Activated naive CD4-positive, alpha-beta T cell treated with anti-CD3 and anti-CD28 coated beads, Interleukin-2, amount 50 U/mL, for 24 hours (primary cell): ENCODE data around the gene AIF1.

Source experiments
- H3K27ac Mint-ChIP-seq: one replicate; pipeline ENCODE4 v1.8.0; 2021; ENCODE audit warnings: mild to moderate bottlenecking, mixed read lengths
- H3K27me3 Mint-ChIP-seq: one replicate; pipeline ENCODE4 v1.8.0; 2021; ENCODE audit warnings: mixed read lengths
- H3K36me3 Mint-ChIP-seq: one replicate; pipeline ENCODE4 v1.8.0; 2021; ENCODE audit warnings: mixed read lengths
- H3K4me1 Mint-ChIP-seq: one replicate; pipeline ENCODE4 v1.8.0; 2021; ENCODE audit warnings: mixed read lengths
- H3K4me3 Mint-ChIP-seq: one replicate; pipeline ENCODE4 v1.8.0; 2021; ENCODE audit warnings: mild to moderate bottlenecking, mixed read lengths
- H3K9me3 Mint-ChIP-seq: one replicate; pipeline ENCODE4 v1.8.0; 2021; ENCODE audit warnings: mixed read lengths

AIF1 gene

GRCh38 chr6:31642798-31643570, 27.9 kb downstream of the AIF1 start:
- H3K27ac Mint-ChIP-seq, result no peak overlapping the region
- H3K36me3 Mint-ChIP-seq, result peaks cover 7% of the 10 kb centered on the region
- H3K4me1 Mint-ChIP-seq, result peaks cover 5% of the 10 kb centered on the region
- H3K9me3 Mint-ChIP-seq, result no peaks in the 10 kb centered on the region
- H3K4me3 Mint-ChIP-seq, result no peak overlapping the region
- no peaks in the 10 kb centered on the region for H3K27me3 Mint-ChIP-seq

- Mint-ChIP-seq H3K36me3 (peaks cover 5% of the 10 kb centered on the region), H3K27ac (no peak overlapping the region), H3K27me3 (no peaks in the 10 kb centered on the region), H3K9me3 (no peaks in the 10 kb centered on the region), H3K4me3 (no peak overlapping the region), H3K4me1 (peaks cover 9% of the 10 kb centered on the region)
Observed at GRCh38 chr6:31643818-31644454, 28.9 kb downstream of the AIF1 start.

- Mint-ChIP-seq H3K27me3 (no peaks in the 10 kb centered on the region), H3K36me3 (peaks cover 9% of the 10 kb centered on the region), H3K4me3 (no peak overlapping the region), H3K27ac (no peak overlapping the region), H3K4me1 (peaks cover 20% of the 10 kb centered on the region), H3K9me3 (no peaks in the 10 kb centered on the region)
Observed at GRCh38 chr6:31645325-31645724, 30.3 kb downstream of the AIF1 start.

GRCh38 chr6:31651602-31652191, 36.7 kb downstream of the AIF1 start:
- Mint-ChIP-seq H3K27me3 (no peaks in the 10 kb centered on the region), H3K4me1 (peaks cover 43% of the 10 kb centered on the region), H3K4me3 (peak overlapping the region; percentile 93), H3K9me3 (no peaks in the 10 kb centered on the region), H3K27ac (peak overlapping the region; percentile 99), H3K36me3 (peaks cover 4% of the 10 kb centered on the region)

DNA sequence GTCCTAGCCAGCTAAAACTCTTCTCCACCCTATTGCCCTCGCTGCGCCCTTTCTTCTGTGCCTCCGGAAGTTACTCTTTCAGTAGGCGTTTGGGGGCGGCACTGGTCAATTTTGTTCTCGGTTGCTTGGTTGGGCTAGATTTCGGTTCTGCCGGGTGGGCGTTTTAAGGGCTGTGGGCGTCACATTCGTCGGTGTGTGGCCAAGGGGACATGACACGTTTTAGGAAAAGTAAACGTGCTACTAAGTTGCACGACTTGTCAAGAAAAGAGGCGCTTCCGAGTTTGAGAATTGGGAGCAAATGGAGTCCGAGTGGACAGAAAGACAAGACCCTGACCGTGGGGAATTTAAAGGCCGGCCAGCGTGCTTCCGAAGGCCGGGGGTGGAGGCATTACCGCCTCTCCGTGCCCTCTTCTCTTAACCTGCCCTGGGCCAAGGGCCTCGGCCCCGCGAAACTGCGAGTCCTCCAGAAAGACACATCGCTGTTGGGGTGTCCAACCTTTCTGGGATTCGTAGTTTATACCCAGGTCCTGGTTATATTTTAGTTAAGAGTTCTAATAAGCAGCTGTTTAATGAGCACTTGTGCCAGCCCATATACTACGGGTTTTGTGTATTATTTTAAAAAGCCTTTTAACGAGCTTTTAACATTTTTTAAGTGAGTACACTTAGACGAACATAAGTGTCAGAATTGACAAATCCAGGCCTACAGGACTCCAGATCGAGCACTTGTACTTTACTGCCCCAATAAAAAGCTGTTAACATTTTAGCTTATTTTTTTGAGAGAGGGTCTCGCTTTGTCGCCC, 38.1 kb downstream of the AIF1 start:
- Mint-ChIP-seq H3K27me3 (no peaks in the 10 kb centered on the region), H3K36me3 (peaks cover 4% of the 10 kb centered on the region), H3K27ac (peak overlapping the region; percentile 99), H3K9me3 (no peaks in the 10 kb centered on the region), H3K4me3 (peak overlapping the region; percentile 93), H3K4me1 (peaks cover 53% of the 10 kb centered on the region)

GRCh38 chr6:31654574-31655348, 39.7 kb downstream of the AIF1 start:
- Mint-ChIP-seq H3K36me3 (no peaks in the 10 kb centered on the region), H3K27me3 (no peaks in the 10 kb centered on the region), H3K27ac (no peak overlapping the region), H3K4me1 (peaks cover 59% of the 10 kb centered on the region), H3K9me3 (no peaks in the 10 kb centered on the region), H3K4me3 (peak overlapping the region; percentile 23)

DNA sequence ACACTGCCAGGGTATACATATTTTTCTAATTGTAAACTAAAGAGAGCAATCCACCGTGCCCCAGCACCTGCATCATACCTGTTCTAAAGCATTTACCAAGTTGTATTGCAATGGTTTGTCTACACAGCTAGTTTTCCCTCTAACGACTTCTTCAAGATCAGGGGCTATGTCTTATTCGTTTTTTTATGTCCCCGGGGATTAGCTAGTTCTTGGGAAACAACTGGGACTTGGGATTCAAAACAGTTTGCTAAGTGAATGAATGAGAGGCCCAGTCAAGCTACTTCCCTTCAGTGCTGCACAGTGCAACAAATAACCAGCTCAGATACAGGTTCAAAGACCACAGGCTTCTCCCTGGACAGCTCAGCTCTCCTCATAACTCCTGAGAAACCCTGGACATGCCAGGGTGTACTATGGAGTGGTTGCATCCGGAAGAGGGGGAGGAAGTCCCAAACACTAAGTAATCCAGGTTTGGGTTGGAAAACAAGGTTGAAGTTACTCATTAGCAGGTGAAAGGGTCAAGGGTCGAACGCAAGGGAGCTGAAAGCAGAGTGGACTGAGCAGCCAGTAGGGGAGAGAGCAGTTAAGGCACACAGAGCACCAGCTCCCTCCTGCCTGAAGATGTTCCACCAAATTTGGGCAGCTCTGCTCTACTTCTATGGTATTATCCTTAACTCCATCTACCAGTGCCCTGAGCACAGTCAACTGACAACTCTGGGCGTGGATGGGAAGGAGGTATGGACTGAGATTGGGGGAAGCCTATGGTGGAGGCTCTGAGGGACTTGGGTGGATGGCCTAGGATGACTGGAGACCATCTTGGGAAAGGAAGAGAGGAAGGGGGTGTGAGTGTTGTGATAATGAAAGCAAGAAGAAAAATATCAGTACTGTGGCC, 40.6 kb downstream of the AIF1 start, which contains the start of gene APOM:
Gene APOM (plus strand): TSS at position 546 of the 889 bp plus-strand sequence. CDS start 73 bp downstream, at position 619.
- Mint-ChIP-seq H3K27ac (peak within 1 kb of the TSS; percentile 37), H3K9me3 (no peaks in the 10 kb centered on the region), H3K4me3 (peak within 1 kb of the TSS; percentile 23), H3K27me3 (no peaks in the 10 kb centered on the region), H3K36me3 (no peaks in the 10 kb centered on the region), H3K4me1 (peaks cover 58% of the 10 kb centered on the region)

- H3K4me1 Mint-ChIP-seq, result peaks cover 56% of the 10 kb centered on the region
- peak overlapping the region; percentile 30 for H3K4me3 Mint-ChIP-seq
- peak overlapping the region; percentile 91 for H3K27ac Mint-ChIP-seq
- no peaks in the 10 kb centered on the region for H3K27me3 Mint-ChIP-seq
- no peaks in the 10 kb centered on the region for H3K36me3 Mint-ChIP-seq
- H3K9me3 Mint-ChIP-seq, result no peaks in the 10 kb centered on the region
Observed at GRCh38 chr6:31657406-31658157, 42.5 kb downstream of the AIF1 start.

DNA sequence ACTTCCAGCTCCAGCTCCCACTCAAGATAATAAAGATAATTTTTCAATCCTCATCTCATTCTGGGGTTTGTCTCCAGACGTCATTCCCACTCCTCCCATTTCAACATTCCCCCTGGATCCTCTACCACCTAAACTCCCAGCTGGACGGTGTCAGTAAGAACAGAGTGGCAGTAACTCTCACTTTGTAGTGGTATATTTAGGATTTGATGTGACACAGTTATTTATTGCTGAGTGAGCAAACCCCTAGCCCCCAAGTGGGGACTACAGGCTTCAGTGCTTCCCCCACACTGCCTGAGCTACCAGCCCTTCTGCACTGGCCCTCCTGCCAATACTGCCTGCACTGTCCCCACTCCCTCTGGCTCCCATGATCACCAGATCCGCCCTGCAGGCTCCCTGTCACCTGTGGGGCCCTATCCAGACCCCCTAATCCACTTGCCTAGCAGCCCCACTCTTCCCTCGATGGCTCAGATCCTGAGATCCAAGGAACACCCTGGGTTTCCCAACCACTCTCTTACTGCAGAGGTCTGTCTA, 43.2 kb downstream of the AIF1 start:
- H3K9me3 Mint-ChIP-seq, result no peaks in the 10 kb centered on the region
- no peaks in the 10 kb centered on the region for H3K27me3 Mint-ChIP-seq
- H3K27ac Mint-ChIP-seq, result peak overlapping the region; percentile 91
- peaks cover 2% of the 10 kb centered on the region for H3K36me3 Mint-ChIP-seq
- H3K4me3 Mint-ChIP-seq, result peak overlapping the region; percentile 93
- peaks cover 60% of the 10 kb centered on the region for H3K4me1 Mint-ChIP-seq

DNA sequence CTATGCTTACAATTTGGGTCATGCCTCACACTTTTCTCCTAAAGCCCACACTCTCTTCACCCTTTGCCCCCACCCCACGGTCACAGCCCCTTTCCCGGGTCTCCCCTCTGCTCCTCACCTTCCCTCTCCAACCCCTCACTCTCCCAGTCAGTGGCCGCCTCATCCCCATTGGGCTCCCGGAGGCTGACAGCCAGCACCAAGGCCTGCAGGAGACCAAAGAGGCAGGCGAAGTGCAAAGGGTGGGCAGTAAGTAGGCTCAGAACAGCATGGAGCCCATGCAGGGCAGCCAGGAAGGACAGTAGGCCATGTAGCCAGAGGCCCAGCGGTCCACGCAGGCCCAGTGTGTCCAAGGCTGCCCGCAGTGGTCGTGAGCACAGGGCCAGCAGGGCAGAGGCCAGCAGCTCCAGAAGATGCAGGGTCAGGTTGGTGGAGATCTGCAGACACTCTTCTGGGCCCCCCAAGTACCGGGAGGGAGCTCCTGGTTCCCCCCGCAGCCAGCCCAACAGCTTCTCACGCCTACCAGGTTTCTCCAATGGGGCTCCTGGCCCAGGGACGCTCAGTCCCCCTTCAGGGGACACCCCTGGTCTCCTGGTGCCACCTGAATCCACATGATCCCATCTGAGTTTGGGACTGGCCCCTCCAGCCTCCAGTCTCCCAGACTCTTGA, 44.1 kb downstream of the AIF1 start:
- Mint-ChIP-seq H3K27ac (peak overlapping the region; percentile 35), H3K9me3 (no peaks in the 10 kb centered on the region), H3K27me3 (no peaks in the 10 kb centered on the region), H3K4me1 (peaks cover 69% of the 10 kb centered on the region), H3K36me3 (peaks cover 7% of the 10 kb centered on the region), H3K4me3 (peak overlapping the region; percentile 93)

GRCh38 chr6:31659649-31660380, 44.8 kb downstream of the AIF1 start:
- Mint-ChIP-seq H3K27me3 (no peaks in the 10 kb centered on the region), H3K9me3 (no peaks in the 10 kb centered on the region), H3K36me3 (peaks cover 12% of the 10 kb centered on the region), H3K27ac (peak overlapping the region; percentile 77), H3K4me3 (peak overlapping the region; percentile 93), H3K4me1 (peaks cover 76% of the 10 kb centered on the region)
